ENCODE results near the gene PBXIP1.

PBXIP1 gene

GRCh38 chr1:154953611-154954038 lies 2.3 kb downstream of the PBXIP1 start:
- no peak for DNase-seq

DNA sequence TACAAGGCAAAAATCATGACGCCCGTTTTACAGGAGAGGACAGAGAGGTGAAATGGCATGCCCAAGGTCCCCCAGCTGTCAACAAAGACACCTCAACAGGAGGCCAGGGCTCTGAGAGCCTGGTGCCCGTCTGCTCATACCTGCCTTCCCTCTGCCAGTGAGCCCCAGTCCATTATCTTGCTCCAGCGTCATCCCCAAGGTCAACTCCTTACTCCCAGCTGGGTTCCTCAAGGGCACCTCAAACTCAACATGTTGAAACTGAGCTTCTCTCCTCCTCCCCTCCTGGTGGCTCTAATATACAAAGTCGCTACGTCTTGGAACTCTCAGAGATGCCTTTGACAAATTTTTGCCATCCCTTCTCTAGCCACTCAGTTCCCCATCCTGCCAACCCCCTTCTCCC lies 3.2 kb downstream of the PBXIP1 start:
- no peak for DNase-seq

GRCh38 chr1:154951901-154952657 lies 3.8 kb downstream of the PBXIP1 start:
- DNase-seq, result no peak

- no peak for DNase-seq
Observed at GRCh38 chr1:154948079-154948478, 7.8 kb downstream of the PBXIP1 start.

- no peak for DNase-seq
Observed at GRCh38 chr1:154945962-154946850, 9.7 kb downstream of the PBXIP1 start.

DNA sequence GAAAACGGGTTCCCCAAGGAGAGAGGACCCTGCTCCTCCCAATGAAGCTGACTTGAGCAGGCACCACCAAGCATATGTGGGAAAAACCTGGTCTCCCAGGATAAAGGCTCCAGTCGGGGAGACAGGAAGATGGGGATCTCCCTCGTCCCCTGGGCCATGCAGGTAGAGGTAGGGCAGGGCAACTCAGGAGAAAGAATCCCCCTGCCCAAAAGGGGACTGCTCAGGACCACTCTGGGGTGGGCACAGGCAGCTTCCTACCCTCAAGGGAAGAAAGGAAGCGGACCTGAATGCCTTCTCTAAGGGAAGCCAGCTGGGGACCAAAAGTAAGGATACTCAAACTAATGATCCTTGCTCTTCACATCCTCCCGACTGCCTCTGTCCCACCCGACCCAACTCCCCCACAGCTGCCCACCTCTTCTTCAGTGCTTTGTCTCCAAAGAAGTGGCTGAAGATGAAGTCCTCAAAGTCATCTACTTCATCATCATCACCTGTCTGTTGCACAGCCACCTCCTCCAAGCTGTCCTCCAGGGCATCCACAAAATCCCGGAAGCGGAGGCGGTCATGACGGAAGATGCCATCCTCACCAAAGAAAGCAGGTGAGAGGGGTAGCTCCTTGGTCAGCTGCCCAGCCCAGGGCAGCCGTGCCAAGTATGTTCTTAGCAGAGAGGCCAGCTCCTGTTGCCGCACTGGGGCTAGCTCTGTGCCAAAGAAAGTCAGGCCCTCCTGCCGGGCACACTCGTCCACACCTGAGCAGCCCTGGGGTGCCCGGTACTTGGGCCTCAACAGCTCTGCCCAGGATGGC lies 10.5 kb downstream of the PBXIP1 start:
- DNase-seq, result no peak

DNA sequence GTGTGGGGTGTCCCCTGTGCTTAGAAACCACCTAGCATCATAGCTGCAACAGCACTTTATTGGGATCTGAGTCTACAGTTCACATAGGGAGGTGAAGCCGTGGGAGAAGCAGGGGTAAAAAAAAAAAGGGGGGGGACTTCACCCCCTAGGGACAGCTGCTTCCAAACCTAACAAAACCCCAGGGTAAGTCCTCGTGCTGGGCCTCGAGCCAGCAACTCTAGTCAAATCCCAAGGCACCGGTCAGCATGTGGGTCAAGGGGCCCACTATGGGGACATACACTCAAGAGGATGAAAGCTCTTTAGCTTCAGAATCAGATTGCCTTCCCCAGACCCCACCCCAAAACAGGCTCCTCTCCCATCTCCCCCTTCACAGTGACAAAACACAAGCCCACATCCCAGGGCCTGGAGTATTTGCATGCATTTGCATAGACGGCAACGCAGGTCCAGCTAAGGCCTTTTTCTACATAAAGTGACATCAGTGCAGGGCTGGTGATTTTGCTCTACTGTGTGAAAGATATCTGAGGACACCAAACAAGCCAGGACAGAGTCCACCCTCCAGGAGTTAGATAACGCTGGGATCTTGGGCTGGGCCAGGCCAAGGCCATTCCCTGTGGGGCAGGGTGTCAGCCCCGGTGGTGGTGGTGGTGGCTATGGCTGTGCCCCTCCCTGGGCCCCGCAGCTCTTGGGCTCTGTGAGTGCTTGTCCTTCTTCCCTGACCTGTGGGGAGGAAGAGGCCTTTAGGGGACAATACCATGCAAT lies 11.3 kb downstream of the PBXIP1 start:
- no peak for DNase-seq

DNA sequence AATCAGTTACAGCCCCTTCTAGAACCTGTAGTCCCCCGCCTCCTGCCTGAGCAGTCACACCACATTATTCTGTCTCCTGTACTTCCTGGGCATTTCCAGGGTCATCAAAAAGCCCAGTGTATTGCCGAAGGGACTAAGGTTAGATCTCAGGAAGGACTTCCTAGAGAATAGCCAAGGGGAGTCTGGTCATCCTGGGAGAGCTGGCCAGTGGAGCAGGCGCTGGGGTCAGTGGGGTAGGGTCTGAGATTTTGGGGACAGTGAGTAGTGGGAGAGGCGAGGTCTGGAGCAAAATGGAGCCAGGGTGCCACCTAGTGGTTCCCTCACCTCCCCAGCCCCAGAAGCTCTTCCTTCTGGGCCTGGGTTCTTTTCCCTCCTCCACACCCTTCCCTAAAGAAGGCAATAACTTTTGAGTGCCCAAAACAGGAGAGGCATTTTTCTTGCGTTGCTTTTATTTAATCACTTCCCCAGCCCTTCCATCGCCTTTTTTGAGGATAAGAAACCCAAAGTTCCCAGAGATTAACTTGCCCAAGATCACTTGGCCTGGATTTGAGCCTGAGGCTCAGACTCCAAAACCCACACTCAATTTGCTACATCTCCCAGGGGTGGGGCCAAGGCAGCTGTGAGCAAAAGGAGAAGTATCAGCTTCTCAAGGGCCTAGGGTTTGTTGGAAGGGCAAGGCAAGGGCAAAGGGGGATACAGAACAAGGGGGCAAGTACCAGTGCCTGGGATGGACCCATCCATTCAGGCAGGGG lies 12.1 kb downstream of the PBXIP1 start:
- peak; percentile 48 for DNase-seq

DNA sequence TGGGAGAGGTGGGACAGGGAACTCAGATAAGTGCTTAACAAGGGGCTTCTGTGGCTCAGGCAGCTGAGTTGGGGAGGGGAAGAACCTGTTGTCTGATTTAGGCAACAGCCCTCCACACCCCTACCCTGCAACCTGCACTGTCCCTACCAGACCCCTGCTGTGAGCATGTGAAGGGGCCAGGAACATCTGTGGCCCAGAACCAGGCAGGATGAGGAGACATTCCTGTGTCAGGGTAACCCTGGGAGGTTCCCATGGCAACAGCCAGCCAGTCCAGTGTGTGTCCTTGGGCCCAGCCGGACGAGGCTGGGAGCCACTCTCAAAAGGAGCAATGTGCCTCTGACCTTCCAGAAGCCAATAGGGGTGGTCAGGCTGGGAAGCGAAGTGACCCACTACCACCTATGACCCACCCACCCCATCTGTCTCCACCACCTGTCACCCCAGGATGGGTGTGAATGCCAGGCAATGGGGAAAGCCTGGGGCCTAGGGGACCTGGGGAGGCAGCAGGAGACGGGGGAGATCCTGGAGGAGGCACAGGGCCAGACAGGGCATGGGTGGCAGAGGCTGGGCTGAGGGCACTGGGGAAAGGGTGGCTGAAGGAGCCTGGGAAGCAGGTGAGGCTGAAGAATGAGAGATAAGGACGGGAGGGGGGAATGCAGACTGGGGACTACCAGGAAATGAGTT lies 14.4 kb downstream of the PBXIP1 start:
- no peak for DNase-seq

- DNase-seq, result no peak
Observed at GRCh38 chr1:154940651-154941194, 15.2 kb downstream of the PBXIP1 start.

DNA sequence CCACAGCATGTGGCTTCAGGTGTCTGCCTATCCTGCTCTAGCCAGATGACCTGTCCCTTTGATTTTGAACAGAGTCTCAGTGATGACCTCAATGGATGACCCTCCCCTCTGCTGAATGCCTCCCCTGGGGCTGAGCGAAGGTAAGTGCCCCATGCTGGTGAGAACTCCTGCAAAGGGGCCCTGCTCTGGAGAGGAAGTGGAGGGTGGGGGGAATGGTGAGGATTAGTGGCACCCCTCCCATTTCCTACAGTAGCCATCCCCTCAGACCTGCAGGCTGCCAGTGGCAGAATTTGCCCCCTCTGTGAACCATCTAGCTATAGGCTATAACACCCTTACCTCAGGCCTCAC lies 15.7 kb downstream of the PBXIP1 start:
- no peak for DNase-seq

- DNase-seq, result no peak
Observed at GRCh38 chr1:154938604-154939399, 17.1 kb downstream of the PBXIP1 start.

DNA sequence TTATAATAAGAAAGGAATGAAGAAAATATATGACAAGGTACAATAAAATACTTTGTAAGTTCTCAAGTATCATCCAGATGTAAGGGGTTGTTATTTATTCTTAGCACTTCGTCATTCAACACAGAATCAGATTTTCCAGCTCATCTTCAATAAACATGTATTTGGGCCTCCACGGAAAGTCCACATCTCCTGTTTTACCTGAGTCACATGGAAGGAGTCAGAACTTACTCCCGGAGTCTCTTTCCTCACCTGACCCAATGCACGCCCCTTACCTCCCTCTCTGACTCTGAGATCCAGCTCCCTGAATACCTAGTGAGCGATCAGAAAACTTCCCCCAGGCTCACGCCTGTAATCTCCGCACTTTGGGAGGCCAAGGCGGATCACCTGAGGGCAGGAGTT lies 17.9 kb downstream of the PBXIP1 start:
- no peak for DNase-seq

DNA sequence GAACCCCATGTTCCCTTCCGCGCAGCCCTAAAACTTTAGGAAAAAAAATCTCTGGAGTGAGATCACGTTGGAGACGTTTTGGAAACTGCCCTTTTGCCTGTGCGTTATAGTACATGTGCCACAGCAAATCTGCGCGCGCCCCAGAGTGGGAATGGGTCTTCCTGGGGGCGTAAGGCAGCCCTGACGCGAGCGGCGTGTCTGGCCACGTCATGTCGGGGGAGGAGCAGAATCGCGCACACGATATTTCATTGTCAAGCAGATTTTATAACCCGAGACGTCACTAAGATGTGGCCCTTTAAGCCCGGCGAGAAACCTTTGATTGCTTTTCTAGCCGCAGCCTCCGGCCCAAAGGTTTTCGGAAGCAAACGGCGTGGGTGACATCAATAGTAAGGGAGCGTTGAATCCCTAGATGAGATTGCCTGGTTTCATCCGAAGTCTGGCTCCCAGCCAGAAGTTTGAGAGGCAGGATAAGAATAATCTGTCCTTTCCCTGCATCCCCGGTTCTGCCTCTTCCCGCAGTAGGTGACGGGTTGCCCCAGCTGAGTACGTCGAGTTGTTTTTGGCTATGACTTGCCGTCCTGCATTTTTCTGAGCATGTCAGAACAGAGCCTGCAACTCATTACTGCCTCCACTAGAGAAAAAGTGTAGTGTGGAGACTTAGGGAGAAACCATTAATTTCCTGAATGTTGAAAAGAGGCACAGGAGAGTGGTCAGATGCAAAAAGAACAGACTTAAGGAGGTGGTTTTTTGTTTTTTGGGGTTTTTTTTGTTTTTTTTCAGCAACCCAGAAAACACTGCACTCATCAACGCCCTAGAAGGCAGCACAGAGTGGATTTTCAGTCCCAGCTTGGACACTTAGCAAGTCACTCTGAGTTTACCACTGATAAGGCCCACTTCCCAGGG lies 18.6 kb downstream of the PBXIP1 start:
- DNase-seq, result peak; percentile 89

GRCh38 chr1:154936555-154937084 lies 19.3 kb downstream of the PBXIP1 start, which contains the start of gene PMVK:
Gene PMVK, minus strand, starts transcription at chr1:154936719. Its CDS starts 34 bp downstream, at chr1:154936685.
- DNase-seq, result peak; percentile 95

- no peak for DNase-seq
Observed at GRCh38 chr1:154935749-154936554, 19.9 kb downstream of the PBXIP1 start.

GRCh38 chr1:154934358-154934948 lies 21.4 kb downstream of the PBXIP1 start:
- no peak for DNase-seq
